ENCODE data around the gene IGSF9.

The IGSF9 gene

GRCh38 chr1:159972443-159973205 is 27.2 kb upstream of the IGSF9 start:
- no peak for DNase-seq (ENCODE audit: low read depth)

GRCh38 chr1:159970932-159971342 is 25.5 kb upstream of the IGSF9 start:
- DNase-seq (ENCODE audit: low read depth) = no peak

- no peak for DNase-seq (ENCODE audit: low read depth)
These were observed 23.5 kb upstream of the IGSF9 start for GRCh38 chr1:159968901-159969300.

DNA sequence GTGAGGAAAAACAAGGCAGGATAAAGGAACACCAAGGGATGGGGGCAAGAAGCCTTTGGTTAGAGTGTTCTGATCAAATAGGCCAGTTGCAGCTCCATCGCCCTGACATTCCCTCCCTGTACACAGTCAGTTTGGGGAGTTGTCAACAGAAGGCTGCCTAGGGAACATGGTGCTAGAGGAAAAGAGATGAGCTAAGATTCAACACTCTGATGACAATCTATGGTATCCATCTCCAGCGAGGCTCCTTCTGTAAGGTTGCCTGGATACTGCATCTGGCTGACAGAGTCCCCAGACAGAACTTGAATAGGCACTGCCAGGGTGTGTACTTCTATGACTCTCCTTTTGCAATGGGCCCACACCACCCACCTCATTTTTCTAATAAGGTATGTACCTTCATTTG is 19.9 kb upstream of the IGSF9 start:
- DNase-seq (ENCODE audit: low read depth) = no peak

DNA sequence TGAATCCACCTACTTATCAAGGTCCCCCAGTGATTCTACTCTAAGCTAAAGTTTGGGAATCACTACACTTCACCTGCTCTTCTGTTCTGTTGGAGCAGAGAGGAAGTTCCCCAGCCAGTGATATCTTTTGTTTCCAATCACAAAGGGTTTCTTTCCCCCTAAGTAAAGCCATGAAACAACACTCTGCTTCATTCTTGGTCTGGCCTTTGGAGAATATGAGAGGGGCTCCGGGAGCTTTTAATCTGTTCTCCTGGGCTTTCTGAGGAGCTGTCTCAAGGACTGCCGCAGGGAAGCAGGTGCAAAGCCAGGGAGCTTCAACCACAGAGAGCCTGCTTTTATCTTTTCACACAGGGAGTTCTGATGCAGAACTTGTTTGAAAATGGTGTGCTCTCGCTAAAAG is 18.7 kb upstream of the IGSF9 start:
- DNase-seq (ENCODE audit: low read depth) = no peak

DNA sequence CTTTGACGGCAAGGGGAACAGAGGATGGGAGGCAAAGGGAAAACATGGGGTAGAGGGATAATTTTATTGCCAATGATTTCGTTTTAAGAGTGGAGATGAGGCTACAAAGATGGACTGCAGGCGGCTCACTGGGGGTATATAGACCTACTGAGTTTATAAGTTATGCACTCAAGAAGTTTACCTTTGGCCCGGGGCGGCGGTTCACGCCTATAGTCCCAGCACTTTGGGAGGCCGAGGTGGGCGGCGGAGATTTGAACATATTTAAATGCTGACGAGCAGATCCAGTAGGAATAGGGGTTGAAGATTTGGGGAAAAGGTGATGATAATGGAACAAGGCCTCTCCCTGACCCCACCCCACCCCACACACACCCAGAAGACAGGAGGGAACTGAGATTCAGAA is 16.8 kb upstream of the IGSF9 start:
- no peak for DNase-seq (ENCODE audit: low read depth)

DNA sequence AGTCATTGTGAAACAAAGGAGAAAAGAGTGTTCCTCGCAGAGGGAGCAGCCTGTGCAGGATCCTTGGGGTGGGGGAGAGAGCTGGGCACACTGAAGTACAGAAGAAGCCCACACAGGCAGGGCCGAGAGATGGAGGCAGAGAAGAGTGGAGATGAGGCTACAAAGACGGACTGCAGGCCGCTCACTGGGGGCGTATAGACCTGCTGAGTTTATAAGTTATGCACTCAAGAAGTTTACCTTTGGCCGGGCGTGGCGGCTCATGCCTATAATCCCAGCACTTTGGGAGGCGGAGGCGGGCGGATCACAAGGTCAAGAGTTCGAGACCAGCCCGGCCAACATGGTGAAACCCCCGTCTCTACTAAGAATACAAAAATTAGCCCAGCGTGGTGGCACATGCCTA is 16.2 kb upstream of the IGSF9 start:
- DNase-seq (ENCODE audit: low read depth) = no peak

DNA sequence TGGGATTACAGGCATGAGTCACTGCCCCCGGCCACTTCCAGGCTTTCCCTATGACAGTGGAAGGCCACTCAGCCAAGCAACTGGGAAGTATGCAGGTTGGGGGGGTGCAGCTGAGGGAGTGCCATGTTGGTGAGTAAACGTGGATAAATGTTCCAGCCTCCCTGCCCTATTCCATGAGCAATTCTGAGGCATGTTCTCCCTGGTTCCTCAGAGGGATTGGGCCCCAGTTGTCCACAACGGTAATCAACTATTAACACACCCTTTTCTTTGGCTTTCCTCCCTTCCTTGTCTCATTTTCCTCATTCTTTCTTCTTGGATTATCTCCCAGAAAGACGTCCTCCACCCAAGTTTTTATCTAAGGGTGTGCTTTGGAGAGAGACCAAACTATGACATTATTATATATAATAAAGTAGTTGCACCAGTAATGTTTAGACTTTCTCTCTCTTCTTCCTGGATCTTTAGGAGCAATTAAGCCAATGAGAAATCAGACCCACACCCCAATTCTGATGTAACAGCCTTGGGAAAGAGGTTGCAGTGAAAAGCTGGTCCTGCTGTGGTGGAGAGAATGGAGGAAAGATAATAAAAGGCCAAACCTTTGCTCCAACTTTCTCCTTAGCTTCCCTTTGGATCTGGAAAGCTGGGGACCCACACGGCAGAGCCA is 15.4 kb upstream of the IGSF9 start:
- DNase-seq (ENCODE audit: low read depth) = no peak

- no peak for DNase-seq (ENCODE audit: low read depth)
These were observed 14.0 kb upstream of the IGSF9 start for GRCh38 chr1:159959451-159959850.

DNA sequence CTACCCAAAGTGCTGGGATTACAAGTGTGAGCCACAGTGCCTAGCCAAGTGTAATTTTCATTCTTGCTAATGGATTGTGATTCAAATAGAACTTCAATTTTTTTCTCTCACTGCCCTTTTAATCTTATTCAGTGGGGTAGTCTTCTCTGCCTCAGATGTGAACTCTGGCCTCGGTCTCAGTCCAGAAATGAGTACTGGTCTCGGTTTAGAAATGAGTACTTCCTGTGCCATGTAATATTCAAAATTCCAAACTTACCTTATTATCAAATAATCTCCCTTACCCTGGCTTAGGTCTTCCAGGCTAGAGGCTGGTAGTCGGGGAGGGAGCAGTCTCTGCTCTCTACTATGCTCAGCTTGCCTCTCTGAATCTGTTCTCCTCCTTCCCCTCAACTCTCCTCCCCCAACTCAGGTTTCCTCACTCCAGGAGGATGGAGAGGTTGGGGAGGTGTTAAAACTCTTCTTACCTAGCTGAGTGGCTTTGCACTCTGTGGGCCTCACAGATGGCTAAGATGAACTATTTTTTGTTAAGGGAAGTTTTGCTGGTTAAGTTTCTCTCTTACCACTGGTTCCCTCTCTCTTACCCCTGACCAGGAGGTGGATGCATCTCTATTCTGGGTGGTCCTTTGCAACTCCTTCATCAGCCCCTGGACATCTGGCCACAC is 13.4 kb upstream of the IGSF9 start:
- no peak for DNase-seq (ENCODE audit: low read depth)

GRCh38 chr1:159957824-159958268 is 12.4 kb upstream of the IGSF9 start:
- no peak for DNase-seq (ENCODE audit: low read depth)

DNA sequence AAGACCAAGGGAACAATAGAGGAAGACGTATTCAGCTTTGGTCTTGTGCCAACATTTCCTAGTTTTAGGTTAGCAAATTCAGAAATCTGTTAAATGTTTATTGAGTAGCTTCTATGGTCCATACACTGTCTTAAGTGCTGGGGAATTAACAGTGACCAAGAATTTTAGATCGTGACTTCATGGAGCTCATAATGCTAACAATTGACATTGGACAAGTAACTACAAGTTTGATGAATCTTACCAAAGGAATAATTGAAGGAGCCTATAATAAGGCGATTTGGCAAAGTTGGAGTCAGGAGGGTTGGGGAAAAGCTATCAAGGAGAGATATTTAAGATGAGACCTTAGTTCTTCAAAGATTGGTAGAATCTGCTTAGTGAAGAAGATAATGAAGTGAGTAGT is 10.0 kb upstream of the IGSF9 start:
- no peak for DNase-seq (ENCODE audit: low read depth)

DNA sequence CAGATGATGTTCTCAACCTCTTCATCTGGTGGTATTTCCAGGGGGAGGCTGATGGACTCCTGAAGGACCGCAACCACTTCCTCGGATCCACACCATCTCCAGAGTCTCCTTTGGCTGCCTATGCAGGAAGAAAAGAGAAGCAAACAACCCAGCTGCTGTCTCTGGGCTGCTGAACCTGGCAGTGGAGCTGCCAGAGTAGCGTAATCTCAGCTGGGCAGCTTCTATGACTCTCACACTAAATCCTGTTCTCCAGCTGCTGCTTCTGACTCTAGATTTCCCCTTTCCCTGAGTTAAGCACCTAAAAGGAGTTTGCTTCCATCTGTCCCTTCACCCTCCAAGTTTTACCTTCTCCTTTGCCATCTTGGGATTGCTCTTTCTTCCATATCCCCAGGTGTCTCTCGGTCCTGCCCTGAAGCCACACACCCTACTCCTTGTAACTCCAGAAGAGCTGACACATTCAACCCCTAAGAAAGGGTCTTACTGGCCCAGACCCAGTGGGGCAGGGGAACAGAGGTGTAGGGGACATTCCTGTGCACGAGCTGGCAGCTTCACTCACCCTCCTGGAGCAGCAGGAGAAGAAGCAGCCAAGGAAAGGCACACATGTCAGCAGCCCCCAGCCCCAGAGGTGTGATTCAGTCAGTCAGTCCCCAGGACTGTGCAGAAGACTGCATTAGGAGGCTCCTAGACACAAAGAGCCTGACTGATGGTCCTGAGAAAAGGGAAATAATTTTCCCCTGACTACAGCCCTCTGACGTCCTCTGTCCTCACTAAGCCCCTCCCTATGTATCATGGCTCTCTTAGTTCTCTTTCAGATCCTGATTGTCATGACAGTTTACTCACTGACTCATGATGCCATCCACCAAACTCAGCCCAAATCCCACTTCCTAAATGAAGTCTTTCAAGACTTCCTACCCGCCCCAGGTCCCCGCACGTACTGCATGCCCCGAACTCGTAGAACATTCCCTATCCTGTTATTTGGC is 8.4 kb upstream of the IGSF9 start, which contains the start of gene SLAMF9:
Gene SLAMF9 (minus strand): TSS at position 702 of the 980 bp plus-strand sequence. CDS start 100 bp downstream, at position 602.
- no peak for DNase-seq (ENCODE audit: low read depth)

DNA sequence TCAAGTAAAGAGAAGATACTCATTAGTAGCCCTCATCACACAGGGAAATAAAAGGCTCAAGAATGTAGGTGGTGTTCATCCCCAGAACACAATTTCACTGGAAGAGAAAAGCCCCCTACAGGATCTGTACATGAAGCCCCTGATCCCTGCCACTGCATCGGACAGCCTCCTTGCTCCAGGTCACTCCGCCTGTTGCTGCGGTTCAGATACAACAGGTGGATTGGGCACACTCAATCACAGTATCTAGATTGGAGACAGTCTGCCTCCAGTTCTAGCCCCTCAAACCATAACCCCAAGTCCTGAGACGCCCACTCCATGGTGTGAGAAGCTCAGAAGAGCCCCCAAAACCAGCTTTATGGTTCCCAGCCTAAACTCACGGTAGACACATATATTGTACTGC is 7.5 kb upstream of the IGSF9 start:
- no peak for DNase-seq (ENCODE audit: low read depth)

GRCh38 chr1:159951551-159951950 is 6.1 kb upstream of the IGSF9 start:
- DNase-seq (ENCODE audit: low read depth) = no peak

DNA sequence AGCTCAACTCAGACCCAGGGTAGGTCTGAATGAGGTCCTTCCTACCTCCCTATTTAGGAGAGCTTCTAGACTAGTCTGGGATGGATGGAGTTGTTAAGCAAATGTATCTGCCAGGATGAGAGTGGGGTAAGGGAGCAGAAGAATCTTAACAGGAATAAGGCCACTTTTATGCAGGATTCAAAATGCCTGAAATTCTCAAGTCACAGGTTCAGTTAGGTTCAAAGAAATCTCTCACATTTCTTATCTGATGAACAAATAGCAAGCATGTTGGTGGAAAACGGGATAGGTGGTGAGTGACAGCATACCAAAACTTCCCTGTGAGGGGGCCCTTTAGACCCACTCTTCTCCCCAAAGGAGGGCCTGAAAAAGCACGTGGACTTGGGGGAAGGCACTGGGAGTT is 5.6 kb upstream of the IGSF9 start:
- no peak for DNase-seq (ENCODE audit: low read depth)

- no peak for DNase-seq (ENCODE audit: low read depth)
These were observed 4.6 kb upstream of the IGSF9 start for GRCh38 chr1:159949981-159950381.

DNA sequence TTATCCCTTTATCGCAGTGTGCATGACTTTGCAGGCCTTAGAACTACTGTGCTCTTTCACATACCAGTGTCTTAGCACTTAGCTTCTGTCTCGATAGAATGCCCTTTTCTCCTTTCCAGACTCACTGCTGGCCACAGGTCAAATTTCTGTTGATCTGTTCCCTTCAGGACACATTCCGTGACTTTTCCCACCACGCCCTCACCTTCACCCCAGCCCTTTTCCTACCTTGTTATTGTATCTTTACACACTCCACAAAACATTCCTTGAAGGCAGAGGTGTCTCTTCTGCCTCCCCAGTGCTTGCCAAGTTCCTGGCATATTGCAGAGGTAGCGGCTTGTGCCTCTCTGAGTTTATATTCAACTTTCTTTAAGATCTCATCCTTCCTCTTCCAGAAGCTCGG is 3.7 kb upstream of the IGSF9 start:
- DNase-seq (ENCODE audit: low read depth) = no peak

DNA sequence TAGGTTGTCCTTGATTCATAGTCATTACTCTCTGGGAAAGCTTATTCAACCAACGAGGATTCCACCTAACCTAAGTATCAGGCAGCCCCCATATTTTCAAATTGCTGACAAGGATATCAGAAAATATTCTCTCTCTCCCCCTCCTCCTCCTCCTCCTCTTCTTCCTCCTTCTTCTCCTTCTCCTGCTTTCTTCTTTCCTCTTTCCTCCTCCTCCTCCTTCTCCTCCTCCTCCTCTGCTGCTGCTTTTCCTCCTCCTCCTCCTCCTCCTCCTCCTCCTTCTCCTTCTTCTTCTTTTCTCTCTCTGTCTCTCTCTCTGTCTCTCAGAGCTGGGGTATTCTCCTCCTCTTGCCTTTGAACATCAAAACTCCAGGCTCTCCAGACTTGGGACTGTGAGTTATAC is 2.5 kb upstream of the IGSF9 start:
- DNase-seq (ENCODE audit: low read depth) = no peak

- no peak for DNase-seq (ENCODE audit: low read depth)
These were observed 1.1 kb upstream of the IGSF9 start for GRCh38 chr1:159946242-159947187.
